Hepatocyte (in vitro differentiated cells): ENCODE measurements around the gene RGS3.

Experiments
- EZH2 ChIP-seq: fragments of 200-600 bp; sonication (generic); IDR thresholded peaks from 2 replicates; pipeline ENCODE4 v1.6.1; 2016; ENCODE audit warnings: antibody characterized with exemption, mild to moderate bottlenecking, borderline replicate concordance
- TF ChIP-seq, protein P1 (sequence below): fragments of 200-600 bp; sonication (generic); IDR thresholded peaks from 2 replicates; pipeline ENCODE4 v1.5.1; 2016; ENCODE audit warnings: antibody characterized with exemption, mild to moderate bottlenecking; ENCODE audit not compliant: poor library complexity

- TF ChIP-seq EZH2: no peak
- TF ChIP-seq, protein P1, sequence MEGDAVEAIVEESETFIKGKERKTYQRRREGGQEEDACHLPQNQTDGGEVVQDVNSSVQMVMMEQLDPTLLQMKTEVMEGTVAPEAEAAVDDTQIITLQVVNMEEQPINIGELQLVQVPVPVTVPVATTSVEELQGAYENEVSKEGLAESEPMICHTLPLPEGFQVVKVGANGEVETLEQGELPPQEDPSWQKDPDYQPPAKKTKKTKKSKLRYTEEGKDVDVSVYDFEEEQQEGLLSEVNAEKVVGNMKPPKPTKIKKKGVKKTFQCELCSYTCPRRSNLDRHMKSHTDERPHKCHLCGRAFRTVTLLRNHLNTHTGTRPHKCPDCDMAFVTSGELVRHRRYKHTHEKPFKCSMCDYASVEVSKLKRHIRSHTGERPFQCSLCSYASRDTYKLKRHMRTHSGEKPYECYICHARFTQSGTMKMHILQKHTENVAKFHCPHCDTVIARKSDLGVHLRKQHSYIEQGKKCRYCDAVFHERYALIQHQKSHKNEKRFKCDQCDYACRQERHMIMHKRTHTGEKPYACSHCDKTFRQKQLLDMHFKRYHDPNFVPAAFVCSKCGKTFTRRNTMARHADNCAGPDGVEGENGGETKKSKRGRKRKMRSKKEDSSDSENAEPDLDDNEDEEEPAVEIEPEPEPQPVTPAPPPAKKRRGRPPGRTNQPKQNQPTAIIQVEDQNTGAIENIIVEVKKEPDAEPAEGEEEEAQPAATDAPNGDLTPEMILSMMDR: no peak
These were observed 99.3 kb downstream of the RGS3 start for GRCh38 chr9:113562653-113563381.
